HL-60 (cell line): ENCODE data around the gene ASB13.

Experiments used
- GABPA ChIP-seq: IDR thresholded peaks from 2 replicates; pipeline ENCODE4 v1.6.1; 2012; ENCODE audit warnings: low read depth
- POLR2AphosphoS5 ChIP-seq: IDR thresholded peaks from 2 replicates; pipeline ENCODE4 v1.6.1; 2012; ENCODE audit warnings: low read depth
- TF ChIP-seq, protein P1 (sequence below): IDR thresholded peaks from one replicate; pipeline ENCODE4 v1.5.1; 2011; ENCODE audit warnings: low read length, control low read depth, inconsistent platforms; ENCODE audit not compliant: insufficient read depth

- TF ChIP-seq, protein P1, sequence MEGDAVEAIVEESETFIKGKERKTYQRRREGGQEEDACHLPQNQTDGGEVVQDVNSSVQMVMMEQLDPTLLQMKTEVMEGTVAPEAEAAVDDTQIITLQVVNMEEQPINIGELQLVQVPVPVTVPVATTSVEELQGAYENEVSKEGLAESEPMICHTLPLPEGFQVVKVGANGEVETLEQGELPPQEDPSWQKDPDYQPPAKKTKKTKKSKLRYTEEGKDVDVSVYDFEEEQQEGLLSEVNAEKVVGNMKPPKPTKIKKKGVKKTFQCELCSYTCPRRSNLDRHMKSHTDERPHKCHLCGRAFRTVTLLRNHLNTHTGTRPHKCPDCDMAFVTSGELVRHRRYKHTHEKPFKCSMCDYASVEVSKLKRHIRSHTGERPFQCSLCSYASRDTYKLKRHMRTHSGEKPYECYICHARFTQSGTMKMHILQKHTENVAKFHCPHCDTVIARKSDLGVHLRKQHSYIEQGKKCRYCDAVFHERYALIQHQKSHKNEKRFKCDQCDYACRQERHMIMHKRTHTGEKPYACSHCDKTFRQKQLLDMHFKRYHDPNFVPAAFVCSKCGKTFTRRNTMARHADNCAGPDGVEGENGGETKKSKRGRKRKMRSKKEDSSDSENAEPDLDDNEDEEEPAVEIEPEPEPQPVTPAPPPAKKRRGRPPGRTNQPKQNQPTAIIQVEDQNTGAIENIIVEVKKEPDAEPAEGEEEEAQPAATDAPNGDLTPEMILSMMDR: no peak
- TF ChIP-seq GABPA (no peak), POLR2AphosphoS5 (no peak)
Observed at GRCh38 chr10:5600908-5601307, 65.5 kb downstream of the ASB13 start.
